Measurements from ENCODE around the gene ADAR.

- TF ChIP-seq CTCF (IDR thresholded peaks at IDR 0.05) (no peak), POLR2A (IDR thresholded peaks at IDR 0.05) (no peak)
Measured at GRCh38 chr1:154582885-154583284, 25.1 kb downstream of the ADAR start.
